HG03354 (cell line): ENCODE measurements around the gene NMNAT2.

Source experiments
- ATAC-seq: cut with Tn5 transposase; IDR thresholded peaks from one replicate; pipeline ENCODE4 v1.9.1; 2021; ENCODE audit warnings: mild to moderate bottlenecking; ENCODE audit not compliant: unreplicated experiment, poor library complexity, severe bottlenecking

Gene NMNAT2

DNA sequence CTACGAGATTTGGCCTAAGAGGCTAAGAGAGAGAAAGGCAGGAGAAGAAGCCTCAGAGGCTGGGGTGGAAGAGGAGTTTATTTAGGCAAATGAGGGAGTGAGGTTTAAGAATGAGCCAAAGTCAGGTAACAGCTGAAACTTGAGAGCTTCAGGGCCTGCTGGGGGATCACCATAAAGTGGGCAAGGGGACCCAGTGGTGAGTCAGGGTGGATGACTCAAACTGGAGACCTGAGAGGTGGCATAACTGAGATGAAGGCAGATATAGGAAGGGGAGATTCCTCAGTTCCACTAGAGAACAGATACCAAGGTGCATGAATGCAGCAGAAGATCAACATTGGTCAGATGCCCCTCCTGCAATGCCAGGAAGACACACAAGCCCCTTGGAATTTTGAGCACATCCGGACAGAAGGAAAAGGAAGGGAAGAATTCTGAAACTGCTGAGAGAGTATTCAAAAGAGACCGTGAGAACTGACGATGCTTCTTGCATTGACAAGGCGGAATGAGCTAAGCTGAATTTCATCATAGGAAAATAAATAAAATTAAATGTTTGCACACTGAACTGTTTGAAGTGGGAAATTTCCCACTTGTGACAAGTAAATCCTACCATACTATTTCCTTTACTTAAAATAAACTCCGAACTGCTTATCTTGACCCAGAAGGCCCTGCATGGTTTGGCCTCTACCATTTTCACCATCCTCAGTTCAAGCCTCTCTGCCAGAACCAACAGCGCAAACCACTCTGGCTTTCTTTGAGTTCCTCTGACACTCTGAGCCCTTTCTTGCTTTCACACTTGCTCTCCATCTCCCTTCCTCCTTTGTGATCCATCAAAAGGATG lies 94.1 kb downstream of the NMNAT2 start:
- ATAC-seq = no peak

DNA sequence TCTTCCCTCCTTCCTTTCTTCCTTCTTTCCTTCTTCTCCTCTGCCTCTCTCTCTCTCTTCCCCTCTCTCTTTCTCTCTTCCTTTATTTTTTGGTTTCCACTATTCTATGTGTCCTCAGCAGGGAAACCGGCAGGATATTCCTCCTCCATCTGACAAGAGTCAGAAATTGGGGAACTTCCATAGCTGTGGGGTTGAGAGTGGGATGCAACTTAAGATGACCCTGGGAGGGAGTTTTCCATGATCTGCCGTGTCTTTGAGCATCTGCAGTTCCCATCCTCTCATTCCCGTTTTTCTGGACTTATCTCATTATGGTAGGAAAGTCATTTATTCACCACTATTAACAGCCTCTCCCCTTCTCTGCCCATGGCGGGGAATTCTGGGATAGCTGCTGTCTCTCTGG lies 98.6 kb downstream of the NMNAT2 start:
- no peak for ATAC-seq

DNA sequence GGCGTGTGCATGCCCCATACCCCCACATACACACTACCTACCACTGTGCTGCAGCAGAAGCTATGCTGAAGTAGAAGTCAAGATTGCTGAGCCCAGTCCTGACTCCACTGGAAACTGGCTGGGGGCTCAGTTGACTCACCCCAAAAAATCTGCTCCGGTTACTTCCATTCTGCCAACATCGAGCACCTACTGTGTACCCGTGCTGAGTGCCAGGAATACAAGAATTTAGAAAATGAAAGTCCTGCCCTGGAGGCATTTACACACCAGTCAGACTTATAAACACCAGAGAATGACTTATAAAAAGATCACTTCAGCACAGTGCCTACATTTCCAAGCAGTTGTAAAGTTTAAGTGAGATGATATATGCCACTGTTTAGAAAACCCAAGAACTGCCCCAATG lies 99.1 kb downstream of the NMNAT2 start:
- no peak for ATAC-seq

GRCh38 chr1:183318433-183318832 lies 99.7 kb downstream of the NMNAT2 start:
- no peak for ATAC-seq

DNA sequence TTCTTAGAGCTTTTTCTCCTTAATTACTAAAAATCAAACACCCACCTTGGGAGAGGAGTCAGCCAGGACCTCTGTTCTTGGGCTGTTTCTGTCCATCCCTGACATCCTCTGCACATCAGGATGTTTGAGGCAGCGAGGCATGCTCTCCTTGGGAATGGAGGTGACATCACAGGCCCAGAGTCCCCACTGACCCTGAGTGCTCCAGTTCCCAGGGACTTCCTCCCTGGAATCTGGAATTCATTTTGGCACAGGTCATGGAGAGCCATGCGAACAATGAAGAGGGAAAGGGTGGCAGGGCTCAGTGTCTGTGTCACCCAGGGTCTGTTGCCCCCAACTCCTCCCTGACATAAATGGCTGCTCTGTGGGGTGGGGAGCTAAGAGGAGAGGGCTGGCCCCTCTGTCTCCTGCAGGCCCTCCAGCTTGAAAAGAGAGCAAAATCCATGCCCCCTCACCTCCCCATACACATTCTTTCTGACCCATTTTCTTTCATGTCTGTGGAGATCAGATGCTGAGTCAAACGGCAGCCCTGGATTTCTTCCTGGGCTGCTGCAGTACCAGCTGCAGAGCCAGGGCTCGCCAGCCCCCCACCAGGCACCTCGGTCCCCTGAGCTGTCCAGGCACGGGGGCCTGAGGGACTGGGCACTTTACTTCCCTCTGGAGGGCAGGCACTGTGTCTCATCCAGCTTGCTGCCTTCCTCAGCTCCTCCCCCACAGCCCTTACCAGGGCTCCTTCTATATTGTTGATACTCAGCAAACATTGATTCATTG lies 102.0 kb downstream of the NMNAT2 start:
- no peak for ATAC-seq

DNA sequence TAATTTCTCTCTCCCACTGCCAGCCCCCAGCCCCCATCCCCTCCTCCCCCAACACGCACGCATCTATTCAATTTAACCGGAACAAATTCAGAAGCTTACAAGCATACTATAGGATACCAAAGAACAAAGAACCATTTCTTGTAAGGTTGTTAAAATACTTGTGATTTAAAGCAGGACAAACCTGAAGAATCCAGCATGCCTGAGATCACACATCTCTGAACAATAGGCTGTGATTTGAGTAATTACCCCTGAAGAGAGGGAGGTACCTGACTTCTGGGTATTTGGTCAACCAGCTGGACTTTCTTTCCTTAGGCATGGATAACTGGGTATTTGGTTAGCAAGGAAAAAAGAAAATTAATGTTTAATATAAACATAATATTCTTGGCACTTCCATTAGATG lies 105.1 kb downstream of the NMNAT2 start:
- no peak for ATAC-seq

DNA sequence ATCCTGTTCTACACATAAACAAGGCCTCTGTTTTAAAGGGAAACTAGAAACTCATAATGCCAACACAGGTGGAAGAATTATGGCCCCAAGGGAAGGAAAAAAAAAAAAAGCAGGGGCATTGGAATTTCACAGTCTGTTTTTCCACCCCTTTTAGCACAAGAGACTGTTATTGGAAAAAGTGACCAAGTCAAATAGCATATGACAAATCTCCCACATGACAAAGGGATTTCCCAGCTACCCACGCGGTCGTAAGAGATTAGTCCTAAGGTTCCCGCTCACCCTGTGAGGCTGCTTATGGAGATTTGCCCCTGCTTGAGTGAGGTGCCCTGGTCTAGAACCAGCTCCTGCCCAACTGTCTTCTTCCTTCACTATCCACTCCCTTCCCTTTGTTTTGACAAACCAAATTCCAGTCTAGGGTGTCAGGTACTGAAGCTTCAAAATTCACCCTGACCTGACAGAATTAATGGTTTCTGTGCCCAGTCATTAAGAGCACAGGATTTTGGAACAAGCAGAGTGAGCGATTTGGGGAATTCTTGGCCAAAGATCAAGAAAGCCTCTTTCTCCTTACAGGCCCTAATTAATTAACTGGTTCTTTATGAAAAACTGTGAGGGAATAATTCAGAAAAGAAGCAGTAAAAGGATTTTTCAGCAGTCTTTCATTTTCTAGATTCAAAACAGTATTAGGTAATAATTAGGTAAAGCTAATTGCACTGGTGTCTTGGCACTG lies 107.3 kb downstream of the NMNAT2 start:
- ATAC-seq = no peak

DNA sequence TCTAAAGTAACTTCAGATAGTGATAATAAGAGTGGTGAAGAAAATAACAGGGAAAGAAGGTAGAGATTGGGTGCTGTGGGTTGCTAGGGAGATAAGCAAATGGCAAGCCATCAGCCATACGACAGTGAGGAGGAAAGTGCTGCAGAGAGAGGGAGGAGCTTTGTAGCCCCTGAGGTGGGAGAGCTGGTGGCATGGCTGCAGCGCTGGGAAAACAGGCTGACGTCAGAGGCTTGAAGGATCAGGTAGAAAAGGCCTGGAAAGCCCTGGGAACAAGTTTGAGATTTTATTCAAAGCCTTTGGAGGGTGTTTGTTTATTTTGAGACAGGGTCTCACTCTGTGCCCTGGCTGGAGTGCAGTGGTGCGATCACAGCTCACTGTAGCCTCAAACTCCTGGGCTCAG lies 109.5 kb downstream of the NMNAT2 start:
- no peak for ATAC-seq

DNA sequence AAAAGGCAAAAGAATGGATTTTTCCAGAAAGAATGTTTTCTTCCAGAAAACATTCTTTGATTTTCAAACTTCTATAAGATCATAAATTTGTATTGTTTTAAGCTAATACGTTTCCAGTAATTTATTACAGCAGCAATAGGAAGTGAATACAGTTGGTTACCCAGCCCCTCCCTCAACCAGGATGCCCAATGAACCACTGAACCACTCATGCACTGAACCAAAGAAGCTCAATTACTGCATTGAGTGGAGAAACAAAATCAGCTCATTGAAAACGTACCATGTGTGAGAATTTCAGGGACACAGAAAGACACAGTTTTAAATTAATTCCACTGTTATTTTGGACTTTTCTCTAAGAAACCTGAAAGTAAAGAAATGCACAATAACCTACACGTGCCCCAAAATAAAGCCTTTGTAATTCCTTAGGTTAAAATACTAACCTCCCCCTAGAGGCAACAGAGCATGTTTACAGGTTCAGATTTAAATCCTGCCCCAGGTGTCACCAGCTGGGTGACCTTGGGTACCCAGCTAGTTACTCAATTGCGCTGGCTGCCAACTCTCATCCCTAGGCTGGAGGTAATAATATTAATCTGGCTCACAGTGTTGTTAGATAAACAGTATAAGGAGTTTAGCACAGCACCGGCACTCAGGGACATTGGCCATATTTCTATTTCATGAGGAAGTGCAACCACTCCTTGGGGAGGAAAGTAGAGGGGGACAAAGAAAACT lies 111.7 kb downstream of the NMNAT2 start:
- ATAC-seq = no peak

DNA sequence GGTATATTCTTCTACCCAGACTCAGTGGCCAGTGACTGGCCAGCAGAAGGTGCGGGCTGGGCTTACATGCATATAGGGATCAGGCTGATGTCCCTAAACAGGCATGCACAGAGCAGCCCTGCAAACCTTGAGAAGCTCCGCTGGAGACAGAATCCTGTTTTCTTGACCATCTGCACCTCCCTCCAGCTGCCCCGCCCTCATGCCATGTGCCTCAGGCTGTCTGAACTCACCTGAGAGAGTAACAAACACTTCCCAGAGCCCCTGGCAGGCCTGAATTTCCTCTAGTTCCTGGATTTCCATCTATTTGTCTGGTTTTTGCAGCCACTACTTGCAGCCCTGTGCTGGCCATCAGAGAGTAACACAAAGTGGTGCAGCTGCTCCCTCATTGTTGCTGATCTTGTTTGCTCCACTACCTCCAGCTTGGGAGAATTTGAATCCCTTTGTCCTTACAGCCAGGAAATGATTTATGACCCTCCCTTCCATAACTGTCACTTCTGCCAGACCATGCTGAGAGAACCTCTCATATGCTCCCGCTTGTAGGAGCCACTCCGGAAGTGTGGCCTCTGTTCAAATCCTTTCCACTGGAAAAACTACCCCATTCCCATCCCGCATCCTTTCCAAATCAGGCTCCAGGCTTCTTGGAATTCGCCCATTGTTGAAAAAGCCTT lies 113.6 kb downstream of the NMNAT2 start:
- no peak for ATAC-seq

- no peak for ATAC-seq
Measured at GRCh38 chr1:183303901-183304300, 114.3 kb downstream of the NMNAT2 start.

DNA sequence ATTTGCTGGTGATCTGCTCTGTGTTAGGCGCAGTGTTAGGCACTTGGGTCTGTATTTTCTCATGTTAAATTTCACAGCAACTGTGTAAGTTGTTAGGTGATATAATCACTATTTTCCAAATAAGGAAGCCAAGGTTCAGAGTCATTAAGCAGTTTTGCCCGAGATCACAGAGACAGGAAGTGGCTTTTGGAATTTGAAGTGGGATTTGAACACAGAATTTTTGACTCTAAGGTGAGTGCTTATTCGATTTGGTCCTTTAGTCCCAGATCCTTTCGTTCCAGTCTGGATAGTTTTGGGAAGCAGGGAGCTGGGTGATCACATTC lies 114.9 kb downstream of the NMNAT2 start:
- no peak for ATAC-seq

- ATAC-seq = no peak
Measured at GRCh38 chr1:183302452-183303322, 115.5 kb downstream of the NMNAT2 start.

DNA sequence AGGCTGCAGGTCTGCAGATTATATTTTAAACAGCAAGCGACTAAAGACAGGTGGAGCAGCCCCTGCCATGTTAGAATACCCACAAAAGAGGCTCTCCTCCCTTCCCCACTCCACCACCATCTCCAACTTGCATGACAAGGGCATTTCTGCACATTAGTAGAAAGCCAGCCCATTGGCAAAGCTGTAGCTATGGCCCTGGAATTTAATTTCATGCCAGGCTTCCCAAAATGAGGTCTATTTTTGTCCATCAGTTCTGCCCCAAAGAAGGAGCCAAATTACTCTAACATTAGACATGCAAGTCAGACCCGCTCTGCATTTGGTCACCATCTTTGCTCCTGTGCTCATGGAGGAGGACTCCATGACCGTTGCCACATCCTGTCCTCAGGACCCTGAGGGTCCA lies 116.9 kb downstream of the NMNAT2 start:
- no peak for ATAC-seq

DNA sequence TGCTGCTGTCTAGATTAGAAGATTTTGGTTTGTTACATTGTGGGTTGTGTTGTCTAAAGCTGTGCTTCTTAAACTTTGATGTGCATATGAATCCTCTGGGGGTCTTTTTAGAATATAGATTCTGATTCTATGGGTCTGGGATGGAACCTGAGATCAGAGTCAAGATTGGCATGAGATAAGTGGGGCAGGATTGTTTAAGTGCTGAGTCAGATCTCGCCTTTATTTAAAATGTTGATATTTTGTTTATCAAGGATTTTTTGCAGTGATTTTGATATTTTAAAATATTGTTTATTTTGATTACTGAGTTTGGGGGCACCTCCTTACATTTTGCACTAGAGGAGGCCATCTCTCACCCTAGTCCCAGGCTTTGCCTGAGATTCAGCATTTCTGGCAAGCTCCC lies 117.4 kb downstream of the NMNAT2 start:
- ATAC-seq = no peak

GRCh38 chr1:183300395-183300794 lies 117.8 kb downstream of the NMNAT2 start:
- ATAC-seq = no peak

GRCh38 chr1:183296782-183297181 lies 121.4 kb downstream of the NMNAT2 start:
- ATAC-seq = no peak

- ATAC-seq = no peak
Measured at GRCh38 chr1:183295521-183295920, 122.7 kb downstream of the NMNAT2 start.

GRCh38 chr1:183293876-183294275 lies 124.3 kb downstream of the NMNAT2 start:
- ATAC-seq = no peak
